ENCODE results near the gene C20orf173. TPM values are rescaled to one million over a fixed set of nuclear protein-coding genes. Genes with fewer than 3 reads are reported as not detected.

The C20orf173 gene
- total and polyA plus RNA-seq, 12 donors: not detected

DNA sequence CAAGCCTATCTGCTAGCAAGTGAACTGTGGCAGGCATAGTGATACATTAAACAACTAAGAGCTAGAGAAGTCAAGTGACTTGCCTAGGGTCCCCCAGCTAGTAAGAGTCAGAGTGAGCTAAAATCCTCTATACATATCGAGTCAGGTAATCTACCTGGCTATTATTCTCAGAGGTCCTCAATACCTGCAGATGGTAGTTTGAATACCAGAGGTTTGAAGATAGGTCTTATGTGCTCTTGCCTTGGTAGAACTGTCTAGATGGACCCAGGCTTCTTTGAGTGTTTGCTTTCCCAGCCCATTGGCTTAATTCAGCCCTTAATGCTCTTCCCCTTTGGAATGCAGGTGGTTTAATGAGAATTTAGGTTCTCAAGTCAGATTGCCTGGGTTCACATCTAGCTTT lies 13.5 kb upstream of the C20orf173 start:
- H3K4me1 ChIP-seq (replicated peaks in 1 of 2): peaks cover 0 to 16% of the 10 kb centered on the region in 2 donors
- H3K9me3 ChIP-seq (replicated peaks in 1 of 3): no peaks in the 10 kb centered on the region
- peaks cover 0 to 24% of the 10 kb centered on the region in 2 donors for H3K36me3 ChIP-seq (replicated peaks in 1 of 2)
- no peak overlapping the region for H3K27ac ChIP-seq
- whole genome bisulfite sequencing, 4 donors: 75 to 100% (median 96%) methylated on average over 1 of the region's 1 CpG
- no peak for DNase-seq
- H3K4me3 ChIP-seq: peak overlapping the region in 1 of 4 donors; percentile 93
- no peak for TF ChIP-seq POLR2A (IDR thresholded peaks at IDR 0.05)
- TF ChIP-seq, protein P1, sequence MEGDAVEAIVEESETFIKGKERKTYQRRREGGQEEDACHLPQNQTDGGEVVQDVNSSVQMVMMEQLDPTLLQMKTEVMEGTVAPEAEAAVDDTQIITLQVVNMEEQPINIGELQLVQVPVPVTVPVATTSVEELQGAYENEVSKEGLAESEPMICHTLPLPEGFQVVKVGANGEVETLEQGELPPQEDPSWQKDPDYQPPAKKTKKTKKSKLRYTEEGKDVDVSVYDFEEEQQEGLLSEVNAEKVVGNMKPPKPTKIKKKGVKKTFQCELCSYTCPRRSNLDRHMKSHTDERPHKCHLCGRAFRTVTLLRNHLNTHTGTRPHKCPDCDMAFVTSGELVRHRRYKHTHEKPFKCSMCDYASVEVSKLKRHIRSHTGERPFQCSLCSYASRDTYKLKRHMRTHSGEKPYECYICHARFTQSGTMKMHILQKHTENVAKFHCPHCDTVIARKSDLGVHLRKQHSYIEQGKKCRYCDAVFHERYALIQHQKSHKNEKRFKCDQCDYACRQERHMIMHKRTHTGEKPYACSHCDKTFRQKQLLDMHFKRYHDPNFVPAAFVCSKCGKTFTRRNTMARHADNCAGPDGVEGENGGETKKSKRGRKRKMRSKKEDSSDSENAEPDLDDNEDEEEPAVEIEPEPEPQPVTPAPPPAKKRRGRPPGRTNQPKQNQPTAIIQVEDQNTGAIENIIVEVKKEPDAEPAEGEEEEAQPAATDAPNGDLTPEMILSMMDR (IDR thresholded peaks at IDR 0.05): no peak
- H3K27me3 ChIP-seq: no peaks in the 10 kb centered on the region
- intact Hi-C loops (cut with DNase I): no loop called here

DNA sequence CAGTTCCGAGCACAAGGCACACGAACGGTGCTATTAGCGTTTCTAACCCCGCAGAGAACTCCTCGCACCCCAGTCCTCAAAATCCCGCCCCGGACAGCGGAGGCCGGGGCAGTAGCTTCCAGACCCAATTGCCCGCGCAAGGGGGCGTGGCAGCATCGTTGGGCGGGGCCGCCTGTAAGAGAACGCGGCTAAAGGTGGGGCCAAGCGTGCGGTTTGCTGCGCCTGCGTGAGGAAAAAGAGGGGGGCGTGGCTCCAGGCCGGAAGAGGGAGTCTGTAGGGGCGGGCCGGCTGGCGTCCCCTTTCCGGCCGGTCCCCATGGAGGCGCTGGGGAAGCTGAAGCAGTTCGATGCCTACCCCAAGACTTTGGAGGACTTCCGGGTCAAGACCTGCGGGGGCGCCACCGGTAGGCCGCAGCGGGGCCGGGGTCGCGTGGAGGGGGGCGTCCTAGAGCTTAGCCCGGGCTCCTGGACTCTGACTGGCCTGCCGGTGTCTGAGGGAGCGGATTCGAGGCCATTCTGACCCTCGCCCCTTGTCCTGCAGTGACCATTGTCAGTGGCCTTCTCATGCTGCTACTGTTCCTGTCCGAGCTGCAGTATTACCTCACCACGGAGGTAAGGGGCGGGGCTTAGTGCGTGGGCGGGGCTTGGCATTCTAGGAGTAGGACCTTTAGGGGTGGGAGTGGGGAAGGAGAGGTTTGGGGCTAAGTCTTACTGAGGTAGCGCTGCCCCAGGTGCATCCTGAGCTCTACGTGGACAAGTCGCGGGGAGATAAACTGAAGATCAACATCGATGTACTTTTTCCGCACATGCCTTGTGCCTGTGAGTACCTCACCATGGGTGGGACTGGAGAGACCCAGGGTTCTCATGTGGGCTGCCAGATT lies 12.6 kb upstream of the C20orf173 start, which contains the start of gene ERGIC3:
TSS of gene ERGIC3 (plus strand) at position 296 of the 880 bp plus-strand sequence. CDS start at position 316, 20 bp downstream.
- 4 to 10% (median 4%) methylated on average over 15 to 57 of the region's 57 CpGs for WGBS, 4 donors
- peak within 1 kb of the TSS; percentile 13 to 93 (median 88) for H3K4me3 ChIP-seq
- peak within 1 kb of the TSS in 3 of 5 donors; percentile 61 to 89 (median 69) for H3K27ac ChIP-seq
- peaks cover 0 to 14% of the 10 kb centered on the region in 2 donors for H3K36me3 ChIP-seq (replicated peaks in 1 of 2)
- TF ChIP-seq, protein P1 (IDR thresholded peaks at IDR 0.05): peak in 1 of 6 experiments; percentile 9
- TF ChIP-seq POLR2A (IDR thresholded peaks at IDR 0.05): peak in 1 of 2 donors; percentile 29
- H3K9me3 ChIP-seq (replicated peaks in 1 of 3): no peaks in the 10 kb centered on the region
- H3K27me3 ChIP-seq: no peaks in the 10 kb centered on the region
- intact Hi-C loops (cut with DNase I): no loop called here
- H3K4me1 ChIP-seq (replicated peaks in 1 of 2): peaks cover 0 to 16% of the 10 kb centered on the region in 2 donors
- peak; percentile 97 to 98 (median 98) for DNase-seq

DNA sequence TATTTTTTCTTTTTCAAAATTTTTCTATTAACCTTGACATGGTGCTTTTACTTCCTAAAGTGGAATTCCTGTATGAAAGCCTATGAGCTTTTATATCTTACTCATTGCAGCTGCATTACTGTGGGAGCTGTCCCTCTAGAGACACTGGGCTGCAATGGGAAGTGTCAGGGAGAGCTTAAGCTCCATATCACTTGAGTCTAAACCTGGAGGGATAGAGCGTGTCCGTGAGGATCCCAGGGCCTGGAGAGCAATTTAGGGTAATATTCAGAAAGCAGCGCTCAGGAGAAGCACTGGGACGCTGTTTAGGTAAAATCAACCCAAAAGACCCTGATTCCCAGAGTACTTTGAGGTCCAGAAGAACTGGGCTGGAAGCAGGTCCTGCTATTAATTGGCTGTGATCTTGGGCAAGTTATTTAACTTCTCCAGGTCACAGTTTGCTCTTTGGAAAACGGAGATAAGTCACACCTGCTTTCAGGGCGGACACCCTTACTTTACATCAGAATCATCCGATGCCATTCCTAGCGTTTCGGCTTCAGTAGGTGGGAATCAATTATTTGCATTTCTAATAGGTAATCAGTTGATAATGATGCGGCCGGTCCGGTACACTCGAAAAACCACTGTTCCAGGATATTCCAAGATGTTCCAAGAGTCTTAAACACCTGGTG lies 11.8 kb upstream of the C20orf173 start:
- Histone ChIP-seq H3K4me3 (peak overlapping the region in 1 of 4 donors; percentile 93), H3K36me3 (replicated peaks in 1 of 2) (peaks cover 0 to 12% of the 10 kb centered on the region in 2 donors), H3K27me3 (no peaks in the 10 kb centered on the region), H3K27ac (no peak overlapping the region), H3K9me3 (replicated peaks in 1 of 3) (no peaks in the 10 kb centered on the region), H3K4me1 (replicated peaks in 1 of 2) (peaks cover 0 to 16% of the 10 kb centered on the region in 2 donors)
- WGBS, 4 donors: 29 to 37% (median 34%) methylated on average over 12 to 13 of the region's 13 CpGs
- TF ChIP-seq, protein P1 (IDR thresholded peaks at IDR 0.05): no peak
- no peak for TF ChIP-seq POLR2A (IDR thresholded peaks at IDR 0.05)
- DNase-seq: no peak
- intact Hi-C loops (cut with DNase I): no loop called here

DNA sequence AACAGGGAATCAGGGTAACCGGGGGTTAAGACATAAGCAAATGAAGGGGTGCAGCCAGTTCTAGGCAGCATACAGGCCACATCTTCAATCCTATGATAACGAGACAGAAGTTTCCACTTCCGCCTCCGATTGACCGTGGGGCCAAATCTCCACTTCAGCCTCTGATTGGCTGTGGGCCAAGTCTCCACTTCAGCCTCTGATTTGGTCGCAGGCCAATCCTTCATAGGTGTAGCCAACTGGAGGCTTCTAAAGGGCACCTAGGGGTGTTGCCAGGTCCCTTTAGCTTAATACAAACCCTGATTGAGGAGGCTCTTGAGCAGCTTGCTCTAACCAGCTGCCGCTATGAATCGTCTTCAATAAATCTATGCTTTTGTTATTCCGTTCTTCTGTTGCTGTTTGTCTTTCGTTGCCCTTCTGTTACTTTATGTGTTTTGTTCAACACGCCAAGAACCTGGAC lies 10.3 kb upstream of the C20orf173 start:
- intact Hi-C loops (cut with DNase I): no loop called here
- peak in 2 of 7 donors; percentile 24 to 66 for DNase-seq

More for the DNA sequence above, 10.3 kb upstream of the C20orf173 start:
- 56 to 66% (median 63%) methylated on average over 11 of the region's 11 CpGs for WGBS, 4 donors
- Histone ChIP-seq H3K27me3 (no peaks in the 10 kb centered on the region), H3K9me3 (replicated peaks in 1 of 3) (no peaks in the 10 kb centered on the region), H3K4me3 (no peak overlapping the region), H3K27ac (no peak overlapping the region), H3K4me1 (replicated peaks in 1 of 2) (peaks cover 0 to 16% of the 10 kb centered on the region in 2 donors), H3K36me3 (replicated peaks in 1 of 2) (peaks cover 0 to 12% of the 10 kb centered on the region in 2 donors)
- TF ChIP-seq, protein P1 (IDR thresholded peaks at IDR 0.05): no peak
- TF ChIP-seq POLR2A (IDR thresholded peaks at IDR 0.05): no peak
